Stimulated activated CD8-positive, alpha-beta memory T cell treated with anti-CD3 and anti-CD28 coated beads, Interleukin-4, amount 100 ng/mL, for 4 hours (primary cell): ENCODE data around the gene COL15A1.
"Not testable (repeated sequence)": the region's sequence is repeated elsewhere in the genome, so short reads cannot be mapped to it uniquely, and the experiment has no call there.

ENCODE experiments used
- DNase-seq, 2 donors: peaks; one replicate each; pipeline ENCODE4 v3.0.0-alpha.2; 2020; ENCODE audit warnings: low read depth in 2 of 2, low spot score in 1 of 2

Gene COL15A1

GRCh38 chr9:99010393-99010792 is 66.7 kb downstream of the COL15A1 start:
- DNase-seq, result not testable (repeated sequence)

- no peak for DNase-seq
Observed at GRCh38 chr9:99011161-99011709, 67.5 kb downstream of the COL15A1 start.

GRCh38 chr9:99012957-99013512 is 69.3 kb downstream of the COL15A1 start:
- DNase-seq, result no peak

GRCh38 chr9:99013550-99013949 is 69.8 kb downstream of the COL15A1 start:
- DNase-seq, result no peak

GRCh38 chr9:99015448-99015847 is 71.7 kb downstream of the COL15A1 start:
- no peak for DNase-seq

GRCh38 chr9:99015890-99016289 is 72.2 kb downstream of the COL15A1 start:
- DNase-seq, result no peak

- DNase-seq, result no peak
Observed at GRCh38 chr9:99016681-99017387, 73.1 kb downstream of the COL15A1 start.

- no peak for DNase-seq
Observed at GRCh38 chr9:99018653-99019052, 74.9 kb downstream of the COL15A1 start.

GRCh38 chr9:99019510-99020331 is 76.0 kb downstream of the COL15A1 start:
- DNase-seq, result no peak

GRCh38 chr9:99020786-99021436 is 77.2 kb downstream of the COL15A1 start:
- no peak for DNase-seq

GRCh38 chr9:99021512-99021911 is 77.8 kb downstream of the COL15A1 start:
- no peak for DNase-seq

GRCh38 chr9:99023231-99023630 is 79.5 kb downstream of the COL15A1 start:
- no peak for DNase-seq

GRCh38 chr9:99023831-99024230 is 80.1 kb downstream of the COL15A1 start:
- DNase-seq, result no peak

- no peak for DNase-seq
Observed at GRCh38 chr9:99024959-99025358, 81.3 kb downstream of the COL15A1 start.

- no peak for DNase-seq
Observed at GRCh38 chr9:99025616-99026270, 82.0 kb downstream of the COL15A1 start.

- DNase-seq, result no peak
Observed at GRCh38 chr9:99026271-99026955, 82.7 kb downstream of the COL15A1 start.

GRCh38 chr9:99026956-99027298 is 83.2 kb downstream of the COL15A1 start:
- DNase-seq, result no peak

- DNase-seq, result no peak
Observed at GRCh38 chr9:99027443-99027842, 83.7 kb downstream of the COL15A1 start.

- DNase-seq, result no peak
Observed at GRCh38 chr9:99029083-99029645, 85.5 kb downstream of the COL15A1 start.

GRCh38 chr9:99030092-99030511 is 86.4 kb downstream of the COL15A1 start:
- DNase-seq, result no peak
